GM12873 (cell line): Measurements from ENCODE around the gene DUSP3.

ENCODE experiments used
- TF ChIP-seq, protein P1 (sequence below): IDR thresholded peaks from 2 replicates; pipeline ENCODE4 v1.5.1; 2012; ENCODE audit warnings: low read depth, mild to moderate bottlenecking, moderate library complexity, low read length, control low read depth; ENCODE audit not compliant: insufficient read depth; ENCODE audit errors: missing control alignments

The DUSP3 gene

GRCh38 chr17:43719578-43719977 is 59.2 kb downstream of the DUSP3 start:
- TF ChIP-seq, protein P1, sequence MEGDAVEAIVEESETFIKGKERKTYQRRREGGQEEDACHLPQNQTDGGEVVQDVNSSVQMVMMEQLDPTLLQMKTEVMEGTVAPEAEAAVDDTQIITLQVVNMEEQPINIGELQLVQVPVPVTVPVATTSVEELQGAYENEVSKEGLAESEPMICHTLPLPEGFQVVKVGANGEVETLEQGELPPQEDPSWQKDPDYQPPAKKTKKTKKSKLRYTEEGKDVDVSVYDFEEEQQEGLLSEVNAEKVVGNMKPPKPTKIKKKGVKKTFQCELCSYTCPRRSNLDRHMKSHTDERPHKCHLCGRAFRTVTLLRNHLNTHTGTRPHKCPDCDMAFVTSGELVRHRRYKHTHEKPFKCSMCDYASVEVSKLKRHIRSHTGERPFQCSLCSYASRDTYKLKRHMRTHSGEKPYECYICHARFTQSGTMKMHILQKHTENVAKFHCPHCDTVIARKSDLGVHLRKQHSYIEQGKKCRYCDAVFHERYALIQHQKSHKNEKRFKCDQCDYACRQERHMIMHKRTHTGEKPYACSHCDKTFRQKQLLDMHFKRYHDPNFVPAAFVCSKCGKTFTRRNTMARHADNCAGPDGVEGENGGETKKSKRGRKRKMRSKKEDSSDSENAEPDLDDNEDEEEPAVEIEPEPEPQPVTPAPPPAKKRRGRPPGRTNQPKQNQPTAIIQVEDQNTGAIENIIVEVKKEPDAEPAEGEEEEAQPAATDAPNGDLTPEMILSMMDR, result no peak

- TF ChIP-seq, protein P1, result no peak
Measured at GRCh38 chr17:43718544-43718943, 60.2 kb downstream of the DUSP3 start.

DNA sequence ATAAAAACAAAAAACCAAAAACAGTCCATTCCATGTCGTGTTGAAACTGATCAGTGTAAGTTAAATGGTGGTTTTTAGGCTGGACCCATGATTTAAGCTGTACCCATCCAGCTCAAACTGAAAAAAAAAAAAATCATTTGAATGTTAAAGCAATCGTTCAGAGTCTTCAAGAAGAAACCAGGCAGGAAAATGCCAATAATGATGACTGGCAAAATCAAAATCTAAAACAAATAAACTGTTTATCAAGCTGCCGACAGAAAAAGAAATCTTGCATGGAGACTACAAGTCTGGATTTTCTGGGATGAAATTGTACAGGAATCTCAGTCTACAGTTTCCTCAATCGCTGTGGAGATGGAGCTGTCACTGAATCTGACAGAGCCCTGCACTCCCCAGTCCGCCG is 60.9 kb downstream of the DUSP3 start:
- TF ChIP-seq, protein P1, result no peak
